ENCODE measurements around the gene GRM8. TPM values are rescaled to one million over a fixed set of nuclear protein-coding genes. Genes with fewer than 3 reads are reported as not detected.

The GRM8 gene
- total RNA-seq, 1 experiment from 2014 or later, result 1.8 TPM

- Mint-ChIP-seq H3K36me3 (ENCODE audit: insufficient read depth in 1 of 3, low read depth in 3 of 3) (no peaks in the 10 kb centered on the region), H3K4me1 (no peaks in the 10 kb centered on the region), H3K4me3 (no peak overlapping the region), H3K9me3 (no peaks in the 10 kb centered on the region), H3K27ac (no peak overlapping the region), H3K27me3 (ENCODE audit: low read depth) (no peaks in the 10 kb centered on the region)
- DNase-seq, result no peak
- no peak overlapping the region for H4K5ac ChIP-seq (ENCODE audit: insufficient read length, low read depth, low read length)
- no peak overlapping the region for H3K9ac ChIP-seq (ENCODE audit: extremely low read depth, insufficient read length, low read length)
- no peaks in the 10 kb centered on the region for H3K27me3 ChIP-seq (ENCODE audit: insufficient read depth, low read length)
- WGBS (ENCODE audit: extremely low coverage, insufficient read length, low lambda C conversion rate), result no CpG with 5 or more reads among the region's 3 CpGs
- H4K91ac ChIP-seq (ENCODE audit: insufficient read length, low read depth, low read length), result no peak overlapping the region
- H3K14ac ChIP-seq (ENCODE audit: insufficient read depth, low read length), result no peak overlapping the region
- no peaks in the 10 kb centered on the region for H4K20me1 ChIP-seq (ENCODE audit: control insufficient read depth, insufficient read depth, insufficient read length)
- no peak overlapping the region for H2BK120ac ChIP-seq (ENCODE audit: low read depth, low read length, poor library complexity, severe bottlenecking)
- H3K4ac ChIP-seq (ENCODE audit: low read depth, low read length), result no peak overlapping the region
- no peaks in the 10 kb centered on the region for H3K79me1 ChIP-seq (ENCODE audit: insufficient read depth, low read depth, low read length, poor library complexity, severe bottlenecking)
- no peak for TF ChIP-seq CTCF (conservative IDR thresholded peaks at IDR 0.05)
- no peaks in the 10 kb centered on the region for H3K79me2 ChIP-seq (ENCODE audit: insufficient read depth, low read length)
- H3K23ac ChIP-seq (ENCODE audit: insufficient read length, low read depth, low read length), result no peak overlapping the region
- H3K56ac ChIP-seq (ENCODE audit: insufficient read length, low read depth, low read length), result no peak overlapping the region
- H2BK20ac ChIP-seq (ENCODE audit: low read depth, low read length, poor library complexity, severe bottlenecking), result no peak overlapping the region
- no peaks in the 10 kb centered on the region for H3K9me3 ChIP-seq (ENCODE audit: control insufficient read depth, low read depth, low read length)
- H3K27ac ChIP-seq (ENCODE audit: insufficient read length, low read depth, low read length), result no peak overlapping the region
- H2BK5ac ChIP-seq (ENCODE audit: insufficient read length, low read length), result no peak overlapping the region
- no peak overlapping the region for H2BK12ac ChIP-seq (ENCODE audit: insufficient read length, low read depth, low read length)
- H2BK15ac ChIP-seq (ENCODE audit: low read depth, low read length), result no peak overlapping the region
- no peak overlapping the region for H3T11ph ChIP-seq (ENCODE audit: low read length)
- no peaks in the 10 kb centered on the region for H3K4me1 ChIP-seq (ENCODE audit: insufficient read depth, low read length)
- no peak overlapping the region for H2AK5ac ChIP-seq (ENCODE audit: insufficient read length, low read length)
- no peak overlapping the region for H2AFZ ChIP-seq (ENCODE audit: low read length)
- no peak overlapping the region for H3K4me2 ChIP-seq (ENCODE audit: insufficient read depth, insufficient read length, low read length)
- no peak overlapping the region for H4K8ac ChIP-seq (replicated peaks; ENCODE audit: insufficient read length, low read depth, low read length)
- no peaks in the 10 kb centered on the region for H3K23me2 ChIP-seq (ENCODE audit: insufficient read length, low read depth, low read length, poor library complexity, severe bottlenecking)
- no peak overlapping the region for H3K18ac ChIP-seq (ENCODE audit: insufficient read length, low read depth, low read length)
Measured at GRCh38 chr7:126755381-126755780, 497.4 kb downstream of the GRM8 start.

Measured in H9 (cell line).